Activated naive CD8-positive, alpha-beta T cell treated with anti-CD3 and anti-CD28 coated beads, Interleukin-2, amount 50 U/mL, for 24 hours (primary cell): ENCODE measurements around the gene ACTN4.
"Not testable (repeated sequence)": the region's sequence is repeated elsewhere in the genome, so short reads cannot be mapped to it uniquely, and the experiment has no call there.

Experiments
- ATAC-seq: fragments of 150-1000 bp; cut with Tn5 transposase; one replicate; pipeline ENCODE4 v1.10.0; 2021
- DNase-seq: peaks from one replicate; pipeline ENCODE4 v3.0.0; 2021
- H3K27ac Mint-ChIP-seq: one replicate; pipeline ENCODE4 v1.8.0; 2021; ENCODE audit warnings: mild to moderate bottlenecking, mixed read lengths
- H3K27me3 Mint-ChIP-seq: one replicate; pipeline ENCODE4 v1.8.0; 2021; ENCODE audit warnings: mixed read lengths
- H3K36me3 Mint-ChIP-seq: one replicate; pipeline ENCODE4 v1.8.0; 2021; ENCODE audit warnings: low read depth, mixed read lengths
- H3K4me1 Mint-ChIP-seq: one replicate; pipeline ENCODE4 v1.8.0; 2021; ENCODE audit warnings: mixed read lengths
- H3K4me3 Mint-ChIP-seq: one replicate; pipeline ENCODE4 v1.8.0; 2021; ENCODE audit warnings: mild to moderate bottlenecking, moderate library complexity, mixed read lengths
- H3K9me3 Mint-ChIP-seq: one replicate; pipeline ENCODE4 v1.8.0; 2021; ENCODE audit warnings: mixed read lengths

Gene ACTN4

DNA sequence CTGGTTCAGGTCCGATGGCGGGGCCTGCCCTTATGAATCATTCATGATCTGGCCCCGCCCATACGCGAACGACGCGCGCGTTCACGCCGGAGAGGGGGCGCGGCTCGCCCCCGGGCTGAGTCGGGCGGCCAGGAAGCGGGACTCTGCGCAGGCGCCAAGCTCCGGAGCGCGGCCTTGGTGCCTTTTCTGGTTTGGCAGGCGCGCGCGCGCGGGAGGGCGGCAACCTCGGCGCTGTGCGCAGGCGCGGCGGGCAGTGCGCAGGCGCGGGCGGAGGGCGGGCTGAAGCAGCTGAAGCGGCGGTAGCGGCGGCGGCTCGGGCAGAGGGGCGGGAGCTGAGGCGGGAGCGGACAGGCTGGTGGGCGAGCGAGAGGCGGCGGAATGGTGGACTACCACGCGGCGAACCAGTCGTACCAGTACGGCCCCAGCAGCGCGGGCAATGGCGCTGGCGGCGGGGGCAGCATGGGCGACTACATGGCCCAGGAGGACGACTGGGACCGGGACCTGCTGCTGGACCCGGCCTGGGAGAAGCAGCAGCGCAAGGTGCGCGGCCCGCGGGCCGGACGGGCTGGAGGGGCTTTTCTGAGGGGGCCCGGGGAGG is at the start of gene ACTN4:
Gene ACTN4 (plus strand): TSS at position 282 of the 598 bp plus-strand sequence. CDS start 97 bp downstream, at position 379.
- Mint-ChIP-seq H3K27ac (peak within 1 kb of the TSS; percentile 76), H3K27me3 (peaks cover 7% of the 10 kb centered on the region), H3K36me3 (peaks cover 11% of the 10 kb centered on the region), H3K4me1 (peaks cover 46% of the 10 kb centered on the region), H3K9me3 (no peaks in the 10 kb centered on the region), H3K4me3 (peak within 1 kb of the TSS; percentile 91)
- peak; percentile 85 for ATAC-seq
- peak; percentile 100 for DNase-seq

DNA sequence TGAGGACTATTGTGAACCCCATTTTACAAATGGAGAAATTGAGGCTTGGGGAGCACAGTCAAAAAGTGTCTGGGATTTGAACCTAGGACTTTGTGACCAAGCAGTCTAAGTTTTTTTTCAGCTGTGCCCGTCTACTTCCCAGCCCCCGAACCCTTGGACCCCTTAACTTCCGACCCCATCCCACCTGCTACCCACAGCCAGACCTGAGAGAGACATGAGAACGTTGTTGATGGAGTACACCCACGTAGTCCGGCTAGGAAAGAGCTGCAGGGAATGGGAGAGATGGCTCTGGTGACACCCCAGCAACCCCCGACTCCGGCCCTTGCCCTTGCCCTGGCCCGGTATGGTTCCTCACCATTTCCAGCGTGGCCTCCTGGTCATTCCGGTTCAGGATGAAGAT is 47.7 kb upstream of the ACTN4 start:
- Mint-ChIP-seq H3K36me3 (peaks cover 23% of the 10 kb centered on the region), H3K27ac (no peak overlapping the region), H3K27me3 (no peaks in the 10 kb centered on the region), H3K4me3 (no peak overlapping the region), H3K9me3 (no peaks in the 10 kb centered on the region), H3K4me1 (no peaks in the 10 kb centered on the region)
- DNase-seq (no peak), ATAC-seq (no peak)

- H3K27me3 Mint-ChIP-seq, DNase-seq, H3K4me3 Mint-ChIP-seq, H3K4me1 Mint-ChIP-seq, ATAC-seq, H3K9me3 Mint-ChIP-seq, H3K27ac Mint-ChIP-seq: not testable (repeated sequence)
- peaks cover 17% of the 10 kb centered on the region for H3K36me3 Mint-ChIP-seq
These were observed 44.6 kb upstream of the ACTN4 start for GRCh38 chr19:38602856-38603255.

DNA sequence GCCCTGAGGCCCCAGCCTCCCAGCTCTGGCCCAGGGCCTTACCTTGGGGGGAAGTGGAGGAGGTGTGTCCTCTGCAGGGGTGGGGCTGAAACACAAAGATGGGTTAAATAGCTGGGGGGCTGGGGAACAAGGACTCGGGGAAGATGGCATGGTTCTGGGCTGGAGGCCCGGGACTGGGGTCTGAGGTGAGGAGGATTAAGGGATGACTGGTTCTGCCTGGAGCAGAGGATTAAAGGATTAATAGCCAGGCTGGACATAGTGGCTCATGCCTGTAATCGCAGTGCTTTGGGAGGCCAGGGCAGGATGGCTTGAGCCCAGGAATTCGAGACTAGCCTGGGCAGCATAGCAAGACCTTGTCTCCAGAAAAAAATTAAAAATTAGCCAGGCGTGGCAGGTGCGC is 41.3 kb upstream of the ACTN4 start:
- no peak for DNase-seq
- Mint-ChIP-seq H3K27ac (no peak overlapping the region), H3K4me3 (no peak overlapping the region), H3K27me3 (no peaks in the 10 kb centered on the region), H3K9me3 (no peaks in the 10 kb centered on the region), H3K4me1 (no peaks in the 10 kb centered on the region), H3K36me3 (peaks cover 22% of the 10 kb centered on the region)
- no peak for ATAC-seq

- ATAC-seq, result no peak
- Mint-ChIP-seq H3K9me3 (no peaks in the 10 kb centered on the region), H3K4me3 (no peak overlapping the region), H3K4me1 (peaks cover 35% of the 10 kb centered on the region), H3K27ac (no peak overlapping the region), H3K27me3 (peaks cover 2% of the 10 kb centered on the region), H3K36me3 (peaks cover 31% of the 10 kb centered on the region)
- DNase-seq, result no peak
These were observed 33.2 kb upstream of the ACTN4 start for GRCh38 chr19:38614289-38614688.

DNA sequence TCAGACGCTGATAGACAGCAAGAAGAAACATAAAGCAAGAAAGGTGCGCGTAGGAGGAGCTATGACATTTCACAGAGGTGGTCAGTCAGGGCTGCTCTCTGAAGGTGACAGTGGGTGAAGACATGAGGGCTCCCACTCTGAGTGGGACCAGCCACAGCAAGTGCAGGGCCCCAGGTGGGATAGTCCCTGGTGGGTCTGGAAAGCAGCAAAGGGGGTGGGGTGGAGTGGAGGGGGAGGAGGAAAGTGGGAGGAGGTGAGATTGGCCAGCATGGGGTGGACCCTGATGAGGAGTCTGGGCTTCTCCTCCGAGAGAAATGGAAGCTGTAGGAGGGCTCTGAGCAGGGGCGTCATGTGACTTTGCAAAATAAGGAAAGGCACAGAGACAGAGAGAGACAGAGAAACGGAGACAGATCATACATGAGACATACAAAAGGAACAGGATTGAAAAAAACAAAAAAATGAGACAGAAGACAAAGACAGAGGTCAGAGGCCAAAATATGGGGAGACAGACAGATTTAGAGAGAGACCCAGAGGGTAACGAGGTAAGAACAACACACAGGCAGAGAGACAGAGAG is 32.4 kb upstream of the ACTN4 start:
- Mint-ChIP-seq H3K4me1 (peaks cover 42% of the 10 kb centered on the region), H3K36me3 (peaks cover 29% of the 10 kb centered on the region), H3K9me3 (no peaks in the 10 kb centered on the region), H3K4me3 (peak overlapping the region; percentile 60), H3K27me3 (peaks cover 2% of the 10 kb centered on the region), H3K27ac (peak overlapping the region; percentile 61)
- DNase-seq (no peak), ATAC-seq (no peak)

- H3K36me3 Mint-ChIP-seq, result peaks cover 26% of the 10 kb centered on the region
- no peaks in the 10 kb centered on the region for H3K9me3 Mint-ChIP-seq
- peak overlapping the region; percentile 100 for H3K27ac Mint-ChIP-seq
- H3K4me1 Mint-ChIP-seq, result peaks cover 47% of the 10 kb centered on the region
- peaks cover 2% of the 10 kb centered on the region for H3K27me3 Mint-ChIP-seq
- no peak for DNase-seq
- no peak for ATAC-seq
- H3K4me3 Mint-ChIP-seq, result peak overlapping the region; percentile 100
These were observed 31.2 kb upstream of the ACTN4 start for GRCh38 chr19:38616265-38616664.

GRCh38 chr19:38617283-38617763 is 30.1 kb upstream of the ACTN4 start:
- H3K9me3 Mint-ChIP-seq, result no peaks in the 10 kb centered on the region
- peaks cover 2% of the 10 kb centered on the region for H3K27me3 Mint-ChIP-seq
- peak overlapping the region; percentile 100 for H3K4me3 Mint-ChIP-seq
- ATAC-seq (no peak), DNase-seq (peak; percentile 30)
- H3K4me1 Mint-ChIP-seq, result peaks cover 51% of the 10 kb centered on the region
- peak overlapping the region; percentile 100 for H3K27ac Mint-ChIP-seq
- H3K36me3 Mint-ChIP-seq, result peaks cover 33% of the 10 kb centered on the region

GRCh38 chr19:38617764-38618589 is 29.5 kb upstream of the ACTN4 start, which contains the start of gene MAP4K1:
MAP4K1 (minus strand) TSS chr19:38617953; CDS start chr19:38617895, 58 bp downstream.
- H3K4me1 Mint-ChIP-seq, result peaks cover 51% of the 10 kb centered on the region
- DNase-seq, result peak; percentile 79
- H3K4me3 Mint-ChIP-seq, result peak within 1 kb of the TSS; percentile 100
- H3K27ac Mint-ChIP-seq, result peak within 1 kb of the TSS; percentile 100
- peaks cover 2% of the 10 kb centered on the region for H3K27me3 Mint-ChIP-seq
- peak; percentile 77 for ATAC-seq
- peaks cover 33% of the 10 kb centered on the region for H3K36me3 Mint-ChIP-seq
- no peaks in the 10 kb centered on the region for H3K9me3 Mint-ChIP-seq

- Mint-ChIP-seq H3K27me3 (peaks cover 2% of the 10 kb centered on the region), H3K4me1 (peaks cover 47% of the 10 kb centered on the region), H3K27ac (peak within 1 kb of the TSS; percentile 100), H3K36me3 (peaks cover 32% of the 10 kb centered on the region), H3K4me3 (peak within 1 kb of the TSS; percentile 100), H3K9me3 (no peaks in the 10 kb centered on the region)
- ATAC-seq (peak; percentile 74), DNase-seq (peak; percentile 100)
These were observed 28.7 kb upstream of the ACTN4 start, which contains the start of gene EIF3K for GRCh38 chr19:38618590-38619360. EIF3K (plus strand) TSS chr19:38619188; CDS start chr19:38619269, 81 bp downstream.

DNA sequence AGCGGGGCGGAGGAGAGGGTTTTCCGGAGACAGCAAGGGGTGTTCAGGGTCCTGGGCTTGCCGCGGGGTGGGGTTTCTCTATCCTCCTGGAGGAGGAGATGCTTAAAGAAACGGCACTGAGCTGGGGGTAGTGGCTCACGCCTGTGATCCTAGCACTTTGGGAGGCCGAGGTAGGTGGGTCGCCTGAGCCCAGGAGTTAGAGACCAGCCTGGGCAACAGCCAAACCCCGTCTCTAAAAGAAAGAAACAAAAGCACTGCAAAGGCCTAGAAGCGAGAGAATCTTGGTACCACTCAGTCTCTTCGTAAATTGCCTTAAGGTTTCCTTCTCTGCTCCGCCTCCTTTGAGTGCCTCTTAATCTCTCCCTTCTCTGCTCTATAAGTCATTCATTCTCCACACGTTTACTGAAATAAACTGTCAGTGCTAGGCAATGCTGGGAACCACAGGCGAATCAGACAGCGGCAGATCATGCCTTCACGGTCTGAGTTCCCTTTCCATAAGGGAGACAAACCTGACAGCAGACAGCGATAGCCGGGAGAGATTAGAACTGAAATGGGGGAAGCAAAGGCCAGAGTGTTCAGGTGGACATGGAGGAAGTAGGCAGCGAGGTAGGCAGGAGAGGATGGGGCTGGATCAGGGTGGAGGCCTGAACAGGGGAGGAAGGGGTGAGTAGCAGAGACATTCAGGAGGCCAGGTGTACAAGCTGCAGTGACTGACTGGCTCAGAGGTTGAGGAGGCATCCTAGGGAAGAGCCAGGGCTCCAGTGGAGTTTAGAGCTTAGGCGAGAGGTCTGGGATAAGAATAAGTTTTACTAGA is 27.9 kb upstream of the ACTN4 start:
- peak; percentile 2 for ATAC-seq

DNA sequence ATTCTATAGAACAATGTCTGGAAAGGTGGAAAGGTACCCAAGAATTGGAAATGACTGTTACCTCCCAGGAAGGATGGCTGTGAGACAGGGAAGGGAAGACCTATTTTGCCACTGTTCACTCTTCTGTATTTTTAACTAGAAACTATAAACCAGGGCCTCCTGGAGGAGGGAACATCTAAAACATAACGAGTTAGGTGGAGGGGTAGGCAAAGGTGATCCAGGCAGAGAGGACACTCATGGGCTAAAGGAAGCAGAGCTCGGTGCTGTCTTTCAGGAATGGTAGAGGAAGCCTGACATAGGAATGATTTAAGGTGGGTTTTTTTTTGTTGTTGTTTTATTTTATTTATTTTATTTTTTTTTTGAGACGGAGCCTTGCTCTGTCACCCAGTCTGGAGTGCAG is 22.6 kb upstream of the ACTN4 start:
- no peak overlapping the region for H3K27ac Mint-ChIP-seq
- H3K27me3 Mint-ChIP-seq, result no peaks in the 10 kb centered on the region
- no peak for ATAC-seq
- H3K4me1 Mint-ChIP-seq, result peaks cover 13% of the 10 kb centered on the region
- peaks cover 46% of the 10 kb centered on the region for H3K36me3 Mint-ChIP-seq
- no peak overlapping the region for H3K4me3 Mint-ChIP-seq
- DNase-seq, result no peak
- H3K9me3 Mint-ChIP-seq, result no peaks in the 10 kb centered on the region

More for the DNA sequence above, 27.9 kb upstream of the ACTN4 start:
- Mint-ChIP-seq H3K4me1 (peaks cover 47% of the 10 kb centered on the region), H3K4me3 (peak overlapping the region; percentile 100), H3K9me3 (no peaks in the 10 kb centered on the region), H3K27ac (peak overlapping the region; percentile 100), H3K27me3 (peaks cover 2% of the 10 kb centered on the region), H3K36me3 (peaks cover 39% of the 10 kb centered on the region)
- no peak for DNase-seq

GRCh38 chr19:38626401-38626800 is 21.0 kb upstream of the ACTN4 start:
- no peaks in the 10 kb centered on the region for H3K9me3 Mint-ChIP-seq
- no peak for DNase-seq
- no peaks in the 10 kb centered on the region for H3K27me3 Mint-ChIP-seq
- H3K27ac Mint-ChIP-seq, result peak overlapping the region; percentile 29
- H3K4me3 Mint-ChIP-seq, result no peak overlapping the region
- H3K36me3 Mint-ChIP-seq, result peaks cover 47% of the 10 kb centered on the region
- no peak for ATAC-seq
- H3K4me1 Mint-ChIP-seq, result peaks cover 6% of the 10 kb centered on the region
